Gastroesophageal sphincter (tissue), 2 donors: Measurements from ENCODE around the gene RPL18.

Source experiments
- POLR2A ChIP-seq, 2 donors: fragments of 450-650 bp; IDR thresholded peaks; one replicate each; pipeline ENCODE4 v1.6.1; 2017; ENCODE audit warnings: antibody characterized with exemption in 2 of 2, mild to moderate bottlenecking in 2 of 2, moderate library complexity in 1 of 2
- POLR2AphosphoS5 ChIP-seq: sonication (generic); formaldehyde crosslinking; IDR thresholded peaks from one replicate; pipeline ENCODE4 v1.6.1; 2017; ENCODE audit warnings: antibody characterized with exemption

GRCh38 chr19:48648134-48648533 is 29.2 kb upstream of the RPL18 start:
- TF ChIP-seq POLR2AphosphoS5, result no peak
- TF ChIP-seq POLR2A (IDR thresholded peaks at IDR 0.05), result no peak
